Calu3 (cell line): ENCODE results near the gene BRPF3. TPM values are rescaled to one million over a fixed set of nuclear protein-coding genes. Genes with fewer than 3 reads are reported as not detected.

Experiments used
- Bru-seq: library from RNA; stranded (reverse); fragments of 400-500 nt; gene quantifications from one replicate; lab custom pipeline; 2021; lab: Mats Ljungman, UMichigan
- BruChase-seq, 2 experiments: library from RNA; stranded (reverse); fragments of 400-500 nt; gene quantifications; one replicate each; lab custom pipeline; 2021; lab: Mats Ljungman, UMichigan
- BruUV-seq: library from RNA; stranded (reverse); fragments of 400-500 nt; replicated peaks from 2 replicates; lab custom pipeline; 2021; lab: Mats Ljungman, UMichigan
- CTCF ChIA-PET: fragments of 300-600 bp; sonication (Branson Sonifier 250); formaldehyde crosslinking; loops from one replicate; lab custom pipeline; 2022; ENCODE audit warnings: antibody characterized with exemption; lab: Charles Lee
- DNase-seq: peaks from one replicate; pipeline ENCODE4 v3.0.0; 2022
- H3K27ac Mint-ChIP-seq: one replicate; pipeline ENCODE4 v1.8.0; 2022; ENCODE audit warnings: mixed read lengths; ENCODE audit not compliant: unreplicated experiment
- H3K27me3 Mint-ChIP-seq: one replicate; pipeline ENCODE4 v1.8.0; 2022; ENCODE audit warnings: mixed read lengths; ENCODE audit not compliant: unreplicated experiment
- H3K36me3 Mint-ChIP-seq: one replicate; pipeline ENCODE4 v1.8.0; 2022; ENCODE audit warnings: mild to moderate bottlenecking, moderate library complexity, mixed read lengths; ENCODE audit not compliant: insufficient read depth, unreplicated experiment
- H3K4me1 Mint-ChIP-seq: one replicate; pipeline ENCODE4 v1.8.0; 2022; ENCODE audit warnings: mild to moderate bottlenecking, low read depth, mixed read lengths; ENCODE audit not compliant: unreplicated experiment
- H3K4me3 Mint-ChIP-seq: one replicate; pipeline ENCODE4 v1.8.0; 2022; ENCODE audit warnings: mild to moderate bottlenecking, low read depth, moderate library complexity, mixed read lengths; ENCODE audit not compliant: unreplicated experiment
- H3K9me3 Mint-ChIP-seq: one replicate; pipeline ENCODE4 v1.8.0; 2022; ENCODE audit warnings: low read depth, mixed read lengths; ENCODE audit not compliant: unreplicated experiment
- CTCF ChIP-seq: fragments of 200-600 bp; IDR thresholded peaks from one replicate; pipeline ENCODE4 v1.8.0; 2022; ENCODE audit warnings: antibody characterized with exemption; ENCODE audit not compliant: unreplicated experiment
- intact Hi-C: fragments of 100-400 bp; cut with micrococcal nuclease; formaldehyde crosslinking; loops from one replicate; pipeline ENCODE4 v1.10.0; 2022; ENCODE audit not compliant: unreplicated experiment
- long read RNA-seq: library from polyadenylated mRNA; stranded (forward); transcript quantifications from one replicate; pipeline ENCODE4 v2.0.0, GENCODE V29; 2022
- total RNA-seq: library from RNA; stranded (reverse); gene quantifications from 2 replicates; pipeline ENCODE4 v1.2.3, GENCODE V29; 2022

BRPF3 gene
- total RNA-seq (49.1 and 49.7 TPM in 2 replicates), Bru-seq, nascent RNA (percentile 79 among the genes with signal in this experiment), BruChase-seq, experiment 1, labeled RNA remaining after a 6-hour chase (percentile 83 among the genes with signal in this experiment), BruChase-seq, experiment 2, labeled RNA remaining after a 2-hour chase (percentile 81 among the genes with signal in this experiment)
- long read RNA-seq, full-length matches to known transcripts: 2 of 18 reads
- long read RNA-seq, partial matches to known transcripts: 1 of 18 reads
- long read RNA-seq, other reads (novel, unspliced or antisense): 15 of 18 reads

- Mint-ChIP-seq H3K4me1 (peaks cover 15% of the 10 kb centered on the region), H3K27me3 (no peaks in the 10 kb centered on the region), H3K27ac (peak within 1 kb of the TSS; percentile 57), H3K4me3 (peak within 1 kb of the TSS; percentile 70), H3K9me3 (no peaks in the 10 kb centered on the region), H3K36me3 (peaks cover 29% of the 10 kb centered on the region)
- no TSS peak for BruUV-seq
- peak; percentile 90 for DNase-seq
- CTCF ChIA-PET: no interaction called here
- intact Hi-C loops: loop anchor here (2.0 to 5.0 kb wide), 3 partner anchors 65 to 169 kb away; partner anchors contain the start of genes MAPK13 and MAPK14
- TF ChIP-seq CTCF: peak; percentile 65
Measured at GRCh38 chr6:36196113-36196879, at the start of gene BRPF3. Gene BRPF3 (plus strand): TSS chr6:36196744. CDS start chr6:36200323, 3,579 bp downstream.

GRCh38 chr6:36147294-36147693, 49.2 kb upstream of the BRPF3 start:
- Mint-ChIP-seq H3K36me3 (peaks cover 7% of the 10 kb centered on the region), H3K27ac (no peak overlapping the region), H3K9me3 (peaks cover 15% of the 10 kb centered on the region), H3K4me3 (no peak overlapping the region), H3K4me1 (no peaks in the 10 kb centered on the region), H3K27me3 (no peaks in the 10 kb centered on the region)
- DNase-seq: no peak
- CTCF ChIA-PET: no interaction called here
- intact Hi-C loops: no loop called here
- BruUV-seq: no TSS peak
- TF ChIP-seq CTCF: no peak

GRCh38 chr6:36149476-36149875, 47.1 kb upstream of the BRPF3 start:
- CTCF ChIA-PET: interaction anchor here (1.1 kb wide), 1 partner anchor 204 kb away, joined by 3 read pairs; no protein-coding TSS in a partner anchor

More at GRCh38 chr6:36149476-36149875, 47.1 kb upstream of the BRPF3 start:
- intact Hi-C loops: no loop called here
- peaks cover 4% of the 10 kb centered on the region for H3K36me3 Mint-ChIP-seq
- H3K9me3 Mint-ChIP-seq: peaks cover 18% of the 10 kb centered on the region
- DNase-seq: no peak
- TF ChIP-seq CTCF: no peak
- BruUV-seq: no TSS peak
- H3K4me1 Mint-ChIP-seq: peaks cover 9% of the 10 kb centered on the region
- H3K4me3 Mint-ChIP-seq: no peak overlapping the region
- H3K27me3 Mint-ChIP-seq: no peaks in the 10 kb centered on the region
- H3K27ac Mint-ChIP-seq: no peak overlapping the region
